ENCODE results near the gene ERC2.

Gene ERC2

GRCh38 chr3:55690726-55691125, 777.5 kb downstream of the ERC2 start:
- Histone ChIP-seq H3K27me3 (no peaks in the 10 kb centered on the region), H3K9me3 (no peaks in the 10 kb centered on the region), H3K36me3 (no peaks in the 10 kb centered on the region), H3K4me1 (no peaks in the 10 kb centered on the region), H3K4me3 (ENCODE audit: low read depth, low read length) (no peak overlapping the region)
- no peak for DNase-seq
- TF ChIP-seq CTCF (IDR thresholded peaks at IDR 0.05; ENCODE audit: low read depth, low read length): no peak

GRCh38 chr3:55690177-55690576, 778.1 kb downstream of the ERC2 start:
- no peak for DNase-seq
- no peak overlapping the region for H3K4me3 ChIP-seq (ENCODE audit: low read depth, low read length)
- H3K4me1 ChIP-seq: no peaks in the 10 kb centered on the region
- no peaks in the 10 kb centered on the region for H3K27me3 ChIP-seq
- no peak for TF ChIP-seq CTCF (IDR thresholded peaks at IDR 0.05; ENCODE audit: low read depth, low read length)
- H3K36me3 ChIP-seq: no peaks in the 10 kb centered on the region
- no peaks in the 10 kb centered on the region for H3K9me3 ChIP-seq

GRCh38 chr3:55688154-55688553, 780.1 kb downstream of the ERC2 start:
- TF ChIP-seq CTCF (IDR thresholded peaks at IDR 0.05; ENCODE audit: low read depth, low read length): no peak
- Histone ChIP-seq H3K36me3 (no peaks in the 10 kb centered on the region), H3K4me3 (ENCODE audit: low read depth, low read length) (no peak overlapping the region), H3K27me3 (no peaks in the 10 kb centered on the region), H3K9me3 (no peaks in the 10 kb centered on the region), H3K4me1 (no peaks in the 10 kb centered on the region)
- DNase-seq: no peak

- no peaks in the 10 kb centered on the region for H3K9me3 ChIP-seq
- no peaks in the 10 kb centered on the region for H3K27me3 ChIP-seq
- H3K36me3 ChIP-seq: no peaks in the 10 kb centered on the region
- no peak for TF ChIP-seq CTCF (IDR thresholded peaks at IDR 0.05; ENCODE audit: low read depth, low read length)
- H3K4me1 ChIP-seq: no peaks in the 10 kb centered on the region
- no peak for DNase-seq
- no peak overlapping the region for H3K4me3 ChIP-seq (ENCODE audit: low read depth, low read length)
Observed at GRCh38 chr3:55687526-55687925, 780.7 kb downstream of the ERC2 start.

GRCh38 chr3:55686426-55687254, 781.6 kb downstream of the ERC2 start:
- TF ChIP-seq CTCF (IDR thresholded peaks at IDR 0.05; ENCODE audit: low read depth, low read length): no peak
- no peak for DNase-seq
- H3K4me1 ChIP-seq: no peaks in the 10 kb centered on the region

GRCh38 chr3:55683666-55684270, 784.5 kb downstream of the ERC2 start:
- no peaks in the 10 kb centered on the region for H3K9me3 ChIP-seq
- DNase-seq: no peak
- H3K27me3 ChIP-seq: no peaks in the 10 kb centered on the region
- no peak overlapping the region for H3K4me3 ChIP-seq (ENCODE audit: low read depth, low read length)
- no peaks in the 10 kb centered on the region for H3K36me3 ChIP-seq
- H3K4me1 ChIP-seq: no peaks in the 10 kb centered on the region
- TF ChIP-seq CTCF (IDR thresholded peaks at IDR 0.05; ENCODE audit: low read depth, low read length): no peak

More at GRCh38 chr3:55686426-55687254, 781.6 kb downstream of the ERC2 start:
- no peaks in the 10 kb centered on the region for H3K9me3 ChIP-seq
- no peaks in the 10 kb centered on the region for H3K27me3 ChIP-seq
- no peaks in the 10 kb centered on the region for H3K36me3 ChIP-seq
- H3K4me3 ChIP-seq (ENCODE audit: low read depth, low read length): no peak overlapping the region
